Fibroblast of upper back skin (primary cell): ENCODE data around the gene CLDN1.
A peak's percentile ranks its signal among the peaks of the same experiment; 100 is the strongest.
"Not testable (repeated sequence)": the region's sequence is repeated elsewhere in the genome, so short reads cannot be mapped to it uniquely, and the experiment has no call there.

Experiments used
- DNase-seq: peaks from one replicate; pipeline ENCODE4 v3.0.0-alpha.2; 2013

CLDN1 gene

GRCh38 chr3:190289989-190290388 is 32.3 kb downstream of the CLDN1 start:
- no peak for DNase-seq

- DNase-seq: no peak
These were observed 33.4 kb downstream of the CLDN1 start for GRCh38 chr3:190288836-190289235.

- no peak for DNase-seq
These were observed 36.2 kb downstream of the CLDN1 start for GRCh38 chr3:190286014-190286413.

GRCh38 chr3:190281308-190282051 is 40.8 kb downstream of the CLDN1 start:
- no peak for DNase-seq

- DNase-seq: no peak
These were observed 42.6 kb downstream of the CLDN1 start for GRCh38 chr3:190279690-190280089.

GRCh38 chr3:190272747-190273146 is 49.5 kb downstream of the CLDN1 start:
- no peak for DNase-seq

GRCh38 chr3:190269101-190269500 is 53.1 kb downstream of the CLDN1 start:
- no peak for DNase-seq

- not testable (repeated sequence) for DNase-seq
These were observed 54.8 kb downstream of the CLDN1 start for GRCh38 chr3:190267464-190267863.

GRCh38 chr3:190266913-190267290 is 55.3 kb downstream of the CLDN1 start:
- no peak for DNase-seq

GRCh38 chr3:190266265-190266912 is 55.9 kb downstream of the CLDN1 start:
- no peak for DNase-seq

- DNase-seq: peak; percentile 31
These were observed 56.5 kb downstream of the CLDN1 start for GRCh38 chr3:190265796-190266195.

- DNase-seq: no peak
These were observed 57.1 kb downstream of the CLDN1 start for GRCh38 chr3:190265126-190265525.

GRCh38 chr3:190261740-190262139 is 60.5 kb downstream of the CLDN1 start:
- DNase-seq: no peak

GRCh38 chr3:190261015-190261414 is 61.2 kb downstream of the CLDN1 start:
- DNase-seq: no peak

GRCh38 chr3:190260301-190260700 is 61.9 kb downstream of the CLDN1 start:
- no peak for DNase-seq

- no peak for DNase-seq
These were observed 63.6 kb downstream of the CLDN1 start for GRCh38 chr3:190258634-190259033.
